GM12864 (cell line): ENCODE data around the gene CLEC4E.
"Not testable (repeated sequence)": the region's sequence is repeated elsewhere in the genome, so short reads cannot be mapped to it uniquely, and the experiment has no call there.

Experiments used
- DNase-seq: peaks from one replicate; pipeline ENCODE4 v3.0.0-alpha.2; 2011; ENCODE audit warnings: low read depth
- H3K4me3 ChIP-seq: 2 replicates; pipeline ENCODE4 v1.5.1; 2011; ENCODE audit warnings: mild to moderate bottlenecking, low read depth, low read length, control low read depth
- TF ChIP-seq, protein P1 (sequence below): IDR thresholded peaks from 2 replicates; pipeline ENCODE4 v1.5.1; 2011; ENCODE audit warnings: low read depth, mild to moderate bottlenecking, moderate library complexity, low read length, control low read depth, inconsistent platforms; ENCODE audit errors: missing control alignments

Gene CLEC4E

DNA sequence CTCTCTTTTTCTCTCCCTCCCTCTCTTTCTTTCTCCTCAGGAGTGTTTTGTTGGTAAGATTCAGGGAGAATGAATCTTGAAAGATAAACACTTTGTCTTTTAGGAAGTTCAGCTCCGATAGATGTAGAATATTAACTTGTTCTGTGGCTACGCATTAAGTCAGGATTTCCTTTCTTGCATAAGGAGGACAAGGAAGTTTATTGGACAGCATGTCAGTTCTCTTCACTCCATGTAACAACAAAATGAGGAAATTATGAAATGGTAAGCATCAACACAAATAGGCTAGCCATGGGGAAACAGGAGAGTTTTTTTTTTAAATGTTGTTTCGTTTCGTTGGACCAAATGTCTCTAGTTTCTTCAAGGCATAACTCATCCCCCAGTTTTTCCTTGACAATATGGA is at the start of gene CLEC4E:
CLEC4E (minus strand) TSS at position 75 of the 400 bp plus-strand sequence. CDS start 108 bp downstream, outside the sequence.
- DNase-seq, H3K4me3 ChIP-seq: not testable (repeated sequence)

- DNase-seq, result no peak
- TF ChIP-seq, protein P1, sequence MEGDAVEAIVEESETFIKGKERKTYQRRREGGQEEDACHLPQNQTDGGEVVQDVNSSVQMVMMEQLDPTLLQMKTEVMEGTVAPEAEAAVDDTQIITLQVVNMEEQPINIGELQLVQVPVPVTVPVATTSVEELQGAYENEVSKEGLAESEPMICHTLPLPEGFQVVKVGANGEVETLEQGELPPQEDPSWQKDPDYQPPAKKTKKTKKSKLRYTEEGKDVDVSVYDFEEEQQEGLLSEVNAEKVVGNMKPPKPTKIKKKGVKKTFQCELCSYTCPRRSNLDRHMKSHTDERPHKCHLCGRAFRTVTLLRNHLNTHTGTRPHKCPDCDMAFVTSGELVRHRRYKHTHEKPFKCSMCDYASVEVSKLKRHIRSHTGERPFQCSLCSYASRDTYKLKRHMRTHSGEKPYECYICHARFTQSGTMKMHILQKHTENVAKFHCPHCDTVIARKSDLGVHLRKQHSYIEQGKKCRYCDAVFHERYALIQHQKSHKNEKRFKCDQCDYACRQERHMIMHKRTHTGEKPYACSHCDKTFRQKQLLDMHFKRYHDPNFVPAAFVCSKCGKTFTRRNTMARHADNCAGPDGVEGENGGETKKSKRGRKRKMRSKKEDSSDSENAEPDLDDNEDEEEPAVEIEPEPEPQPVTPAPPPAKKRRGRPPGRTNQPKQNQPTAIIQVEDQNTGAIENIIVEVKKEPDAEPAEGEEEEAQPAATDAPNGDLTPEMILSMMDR, result no peak
- no peak overlapping the region for H3K4me3 ChIP-seq
Observed at GRCh38 chr12:8589679-8590078, 49.0 kb upstream of the CLEC4E start.

GRCh38 chr12:8584478-8584877 is 43.8 kb upstream of the CLEC4E start:
- H3K4me3 ChIP-seq, DNase-seq: not testable (repeated sequence)

GRCh38 chr12:8584004-8584403 is 43.3 kb upstream of the CLEC4E start:
- TF ChIP-seq, protein P1, result no peak
- no peak overlapping the region for H3K4me3 ChIP-seq
- no peak for DNase-seq

- no peak overlapping the region for H3K4me3 ChIP-seq
- TF ChIP-seq, protein P1, result no peak
- DNase-seq, result no peak
Observed at GRCh38 chr12:8581098-8581784, 40.5 kb upstream of the CLEC4E start.

DNA sequence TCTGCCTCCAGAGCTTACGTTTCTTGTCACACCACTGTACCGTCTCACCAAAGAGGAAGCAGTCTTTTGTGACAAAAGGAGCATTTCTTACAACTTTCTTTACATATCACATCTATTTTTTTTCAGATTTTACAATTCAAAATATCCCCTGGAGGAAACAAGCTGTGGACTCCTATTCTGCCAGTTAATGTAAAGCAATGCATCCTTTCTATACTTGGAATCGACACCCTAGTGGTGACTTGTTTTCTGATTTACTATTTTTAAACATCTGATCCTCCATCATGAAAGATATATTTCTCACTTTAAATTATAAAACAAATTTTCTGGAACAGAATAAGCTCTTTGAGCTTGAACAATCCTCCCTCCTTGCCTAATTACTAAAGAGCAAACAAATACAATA is 37.2 kb upstream of the CLEC4E start:
- DNase-seq, result no peak

GRCh38 chr12:8572507-8572906 is 31.8 kb upstream of the CLEC4E start:
- TF ChIP-seq, protein P1, result no peak

More for the DNA sequence above, 37.2 kb upstream of the CLEC4E start:
- no peak overlapping the region for H3K4me3 ChIP-seq
- TF ChIP-seq, protein P1, result no peak

GRCh38 chr12:8566525-8566924 is 25.8 kb upstream of the CLEC4E start:
- DNase-seq, result no peak
- TF ChIP-seq, protein P1, result no peak

More at GRCh38 chr12:8572507-8572906, 31.8 kb upstream of the CLEC4E start:
- no peak for DNase-seq
- H3K4me3 ChIP-seq, result no peak overlapping the region

DNA sequence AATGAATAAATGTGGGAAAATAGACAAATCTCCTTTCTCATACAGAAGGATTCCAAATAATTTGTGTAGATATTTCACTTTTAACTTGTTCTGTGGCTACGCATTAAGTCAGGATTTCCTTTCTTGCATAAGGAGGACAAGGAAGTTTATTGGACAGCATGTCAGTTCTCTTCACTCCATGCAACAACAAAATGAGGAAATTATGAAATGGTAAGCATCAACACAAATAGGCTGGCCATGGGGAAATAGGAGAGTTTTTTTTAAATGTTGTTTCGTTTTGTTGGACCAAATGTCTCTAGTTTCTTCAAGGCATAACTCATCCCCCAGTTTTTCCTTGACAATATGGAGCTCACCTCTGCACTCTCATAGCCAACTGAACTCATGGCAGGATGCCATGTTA is 25.3 kb upstream of the CLEC4E start:
- DNase-seq, H3K4me3 ChIP-seq: not testable (repeated sequence)

More at GRCh38 chr12:8566525-8566924, 25.8 kb upstream of the CLEC4E start:
- H3K4me3 ChIP-seq, result no peak overlapping the region
